AG09309 (cell line): ENCODE measurements around the gene OCA2.

Source experiments
- DNase-seq: peaks from one replicate; pipeline ENCODE4 v3.0.0-alpha.2; 2010; ENCODE audit warnings: low read depth
- H3K4me3 ChIP-seq: 2 replicates; pipeline ENCODE4 v1.5.1; 2011; ENCODE audit warnings: mild to moderate bottlenecking, low read depth, low read length, moderate library complexity; ENCODE audit not compliant: control insufficient read depth
- CTCF ChIP-seq: IDR thresholded peaks from 2 replicates; pipeline ENCODE4 v1.5.1; 2011; ENCODE audit warnings: mild to moderate bottlenecking, low read depth, low read length, inconsistent platforms; ENCODE audit not compliant: insufficient read depth, control insufficient read depth; ENCODE audit errors: missing control alignments

Gene OCA2

GRCh38 chr15:27833974-27834373, 265.1 kb downstream of the OCA2 start:
- no peak overlapping the region for H3K4me3 ChIP-seq
- no peak for DNase-seq
- no peak for TF ChIP-seq CTCF

GRCh38 chr15:27833178-27833577, 265.9 kb downstream of the OCA2 start:
- no peak for TF ChIP-seq CTCF
- DNase-seq = no peak
- no peak overlapping the region for H3K4me3 ChIP-seq

GRCh38 chr15:27832237-27832596, 266.9 kb downstream of the OCA2 start:
- no peak overlapping the region for H3K4me3 ChIP-seq
- no peak for TF ChIP-seq CTCF
- DNase-seq = no peak

- no peak overlapping the region for H3K4me3 ChIP-seq
- TF ChIP-seq CTCF = no peak
- no peak for DNase-seq
These were observed 267.5 kb downstream of the OCA2 start for GRCh38 chr15:27831384-27832236.

GRCh38 chr15:27828746-27829145, 270.4 kb downstream of the OCA2 start:
- DNase-seq = no peak
- no peak for TF ChIP-seq CTCF
- H3K4me3 ChIP-seq = no peak overlapping the region

GRCh38 chr15:27826902-27827714, 272.0 kb downstream of the OCA2 start:
- TF ChIP-seq CTCF = no peak
- no peak overlapping the region; the same call in 1 of the 2 replicates for H3K4me3 ChIP-seq
- peak; percentile 10 for DNase-seq
